CD4-positive, alpha-beta T cell treated with Interferon alpha-2 for 1 hour (primary cell): ENCODE data around the gene TOMM7.
"Not testable (repeated sequence)": the region's sequence is repeated elsewhere in the genome, so short reads cannot be mapped to it uniquely, and the experiment has no call there.

Experiments used
- DNase-seq, 2 donors: peaks; one replicate each; pipeline ENCODE4 v3.0.0-alpha.2; 2020 to 2022

Gene TOMM7

GRCh38 chr7:22814261-22815208, 8.1 kb downstream of the TOMM7 start:
- DNase-seq = no peak

DNA sequence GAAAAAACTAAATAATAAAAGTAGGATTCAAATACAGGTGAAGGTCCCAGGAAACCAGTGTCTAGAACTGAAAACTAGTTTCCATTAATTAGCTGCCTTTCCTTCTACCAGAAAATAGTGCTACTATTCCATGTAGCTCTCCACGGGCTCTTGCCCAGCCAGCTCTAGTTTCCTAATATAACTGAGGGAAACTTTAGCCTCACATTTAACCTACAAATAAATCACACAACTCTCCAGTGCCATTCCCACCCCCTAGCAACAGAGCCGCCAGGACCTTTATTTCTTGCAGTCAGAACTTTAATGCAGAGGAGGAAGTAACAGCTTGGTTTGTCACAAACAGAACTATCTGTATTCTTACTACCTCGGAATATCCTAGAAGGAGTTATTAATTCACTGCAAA, 10.3 kb downstream of the TOMM7 start:
- DNase-seq = no peak

DNA sequence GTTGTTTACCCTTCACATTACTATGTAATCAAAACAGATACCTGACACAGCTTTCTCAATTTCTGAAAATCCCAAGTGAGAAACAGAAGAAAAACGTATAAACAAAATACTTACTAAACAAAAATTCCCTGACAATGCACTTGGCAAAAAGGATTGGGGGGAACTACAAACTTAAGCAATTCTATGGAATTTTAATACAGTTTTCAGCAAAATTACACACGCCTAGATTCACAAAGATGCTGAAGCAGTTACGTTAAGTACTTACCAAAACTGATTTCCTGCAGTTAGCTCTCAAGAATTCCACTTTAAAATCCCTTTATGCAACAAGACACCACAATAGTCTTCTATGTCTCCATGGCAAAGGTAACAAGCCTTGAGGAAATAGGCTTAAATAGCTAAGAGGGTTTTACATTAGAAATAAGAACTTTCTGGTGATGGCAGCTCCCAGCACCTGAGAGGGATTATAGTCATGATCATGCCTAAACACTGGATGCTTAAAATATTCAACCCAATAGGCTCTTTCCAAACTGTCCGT, 10.8 kb downstream of the TOMM7 start:
- no peak for DNase-seq

- DNase-seq = no peak
These were observed 11.8 kb downstream of the TOMM7 start for GRCh38 chr7:22810843-22811242.

GRCh38 chr7:22809902-22810642, 12.6 kb downstream of the TOMM7 start:
- no peak for DNase-seq

- DNase-seq = no peak
These were observed 14.5 kb downstream of the TOMM7 start for GRCh38 chr7:22808140-22808539.

DNA sequence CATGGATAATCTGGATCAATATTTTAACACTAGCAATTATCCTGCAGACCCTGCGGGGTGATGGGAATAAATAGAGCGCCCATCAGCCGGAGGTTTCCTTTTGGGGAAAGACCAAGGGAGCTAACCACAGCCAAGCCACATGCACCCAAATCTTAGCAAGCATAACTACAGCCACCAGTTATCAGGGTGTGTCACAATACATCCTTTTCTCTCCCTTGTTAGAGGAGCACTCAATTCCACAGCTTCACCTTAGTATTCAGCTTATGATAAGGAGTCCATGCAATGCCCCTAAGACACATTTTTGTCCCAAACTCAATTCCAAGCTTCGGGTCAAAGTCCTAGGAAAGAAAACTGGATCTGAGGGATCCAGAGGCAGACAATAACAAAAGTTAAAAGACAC, 15.9 kb downstream of the TOMM7 start:
- no peak for DNase-seq

DNA sequence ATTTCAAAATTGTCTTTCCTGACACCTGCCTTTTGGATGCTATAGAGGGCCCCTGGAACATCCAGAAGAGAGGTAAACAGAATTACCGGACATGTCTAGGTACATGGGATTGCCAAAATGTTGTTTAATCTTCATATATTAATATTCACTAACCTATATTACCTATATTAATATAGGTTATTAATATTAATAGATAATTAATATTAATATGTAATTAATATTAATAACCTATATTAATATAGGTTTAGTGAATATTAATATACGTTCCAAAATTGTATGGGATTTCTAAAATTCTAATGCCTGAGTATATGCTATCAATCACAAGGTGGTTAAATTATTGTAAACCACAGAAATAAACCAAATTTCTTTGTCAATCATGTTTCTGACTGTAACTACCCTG, 17.4 kb downstream of the TOMM7 start:
- no peak for DNase-seq

- not testable (repeated sequence) for DNase-seq
These were observed 19.8 kb downstream of the TOMM7 start for GRCh38 chr7:22802831-22803230.

- DNase-seq = no peak
These were observed 20.2 kb downstream of the TOMM7 start for GRCh38 chr7:22802426-22802825.

DNA sequence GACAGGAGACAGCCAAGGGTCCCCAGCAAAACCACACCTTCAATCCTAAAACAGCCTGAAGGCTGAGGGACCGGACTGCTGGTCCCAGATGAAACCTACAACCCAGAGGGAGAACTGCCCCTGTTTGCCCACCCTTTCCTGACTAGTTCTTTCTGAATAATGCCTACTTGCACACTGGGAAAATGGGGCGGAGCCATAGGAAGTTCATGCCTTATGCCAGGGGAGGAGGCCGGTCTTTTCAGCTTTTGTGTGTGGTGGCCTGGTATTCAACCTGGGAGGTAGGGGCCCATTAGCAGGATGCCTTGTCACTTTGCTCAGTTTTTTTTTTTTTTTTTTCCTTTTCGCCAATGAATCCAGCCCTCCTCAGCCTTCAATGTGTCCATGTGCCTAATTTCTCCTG, 20.7 kb downstream of the TOMM7 start:
- no peak for DNase-seq

GRCh38 chr7:22799633-22800032, 23.0 kb downstream of the TOMM7 start:
- DNase-seq = no peak

DNA sequence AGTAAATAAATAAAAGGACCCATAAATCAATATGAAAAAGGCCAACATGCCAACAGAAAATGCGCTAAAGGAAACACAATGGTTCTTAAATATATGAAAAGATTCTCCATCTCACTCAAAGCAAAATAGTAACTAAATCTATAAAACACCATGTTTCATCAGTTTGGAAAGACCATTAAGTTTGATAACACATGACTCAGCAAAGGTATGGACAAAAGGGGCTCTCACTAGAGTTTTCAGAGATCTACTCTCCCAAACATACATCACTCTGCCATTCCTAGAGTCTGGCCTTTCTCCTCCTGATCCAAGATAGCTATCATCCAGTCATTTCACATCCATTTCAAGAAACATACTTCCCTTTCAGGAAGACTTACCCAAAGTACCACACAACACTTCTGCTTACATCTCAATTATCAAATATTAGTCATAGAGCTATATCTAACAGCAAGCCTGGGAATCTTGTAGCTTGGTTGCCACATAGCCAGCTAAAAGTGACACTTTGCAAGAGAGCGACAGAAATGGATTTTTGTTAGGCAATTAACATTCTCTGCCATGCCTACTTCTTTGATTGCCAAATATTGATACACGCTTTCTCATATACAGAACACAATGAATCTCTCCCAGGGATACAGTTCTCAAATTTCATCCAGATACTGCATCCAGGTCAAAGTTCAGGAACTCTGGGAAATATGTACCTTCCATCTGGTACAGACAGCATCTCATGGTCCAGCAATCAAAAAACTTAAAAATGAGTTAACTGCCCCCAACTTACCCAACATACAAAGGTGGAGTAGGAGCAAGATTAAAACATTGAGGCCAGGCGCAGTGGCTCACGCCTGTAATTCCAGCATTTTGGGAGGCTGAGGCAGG, 28.8 kb downstream of the TOMM7 start:
- DNase-seq = no peak

DNA sequence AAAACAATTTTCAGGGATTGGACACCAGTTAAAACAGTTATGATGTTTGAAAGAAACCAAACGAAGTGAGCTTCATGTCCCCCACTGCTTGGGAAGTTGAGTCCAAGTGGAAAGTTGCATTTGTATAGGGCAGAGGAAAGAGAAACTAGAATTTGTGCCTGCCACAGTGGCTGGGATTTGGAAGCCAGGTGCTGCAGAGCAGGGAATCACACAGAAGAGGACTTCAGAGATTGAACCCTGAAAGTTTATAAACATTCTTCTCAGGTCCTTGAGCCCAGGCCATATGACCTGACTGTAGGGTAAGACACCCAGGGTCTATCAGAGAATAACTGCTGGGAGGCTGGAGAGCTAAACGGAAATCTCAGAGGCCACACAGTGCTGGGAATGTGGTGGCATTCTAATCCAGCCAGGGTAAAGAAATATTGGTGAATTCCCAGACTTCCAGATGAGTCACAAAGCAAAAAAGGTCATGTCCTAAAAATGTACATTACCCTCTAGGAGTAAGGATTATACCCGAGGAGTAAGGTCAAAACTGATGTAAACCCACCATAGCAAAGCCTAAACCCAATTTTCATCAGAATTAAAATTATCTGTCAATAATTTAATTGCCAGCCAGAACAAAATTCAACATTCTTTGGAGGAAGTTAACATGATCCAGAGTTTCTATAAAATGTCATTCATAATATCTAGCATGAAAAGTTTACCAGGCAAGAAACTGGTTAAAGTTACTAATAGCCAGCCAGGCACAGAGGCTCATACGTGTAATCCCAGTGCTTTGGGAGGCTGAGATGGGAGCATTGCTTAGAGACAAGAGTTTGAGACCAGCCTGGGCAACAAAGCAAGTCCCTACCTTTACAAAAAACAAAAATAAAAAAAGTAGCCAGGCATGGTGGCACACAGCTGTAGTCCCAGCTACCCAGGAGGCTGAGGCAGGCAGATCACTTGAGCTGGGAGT, 31.2 kb downstream of the TOMM7 start:
- no peak for DNase-seq

- not testable (repeated sequence) for DNase-seq
These were observed 32.0 kb downstream of the TOMM7 start for GRCh38 chr7:22790640-22791039.

GRCh38 chr7:22787951-22788350, 34.7 kb downstream of the TOMM7 start:
- DNase-seq = no peak

GRCh38 chr7:22786290-22786932, 36.2 kb downstream of the TOMM7 start:
- no peak for DNase-seq

DNA sequence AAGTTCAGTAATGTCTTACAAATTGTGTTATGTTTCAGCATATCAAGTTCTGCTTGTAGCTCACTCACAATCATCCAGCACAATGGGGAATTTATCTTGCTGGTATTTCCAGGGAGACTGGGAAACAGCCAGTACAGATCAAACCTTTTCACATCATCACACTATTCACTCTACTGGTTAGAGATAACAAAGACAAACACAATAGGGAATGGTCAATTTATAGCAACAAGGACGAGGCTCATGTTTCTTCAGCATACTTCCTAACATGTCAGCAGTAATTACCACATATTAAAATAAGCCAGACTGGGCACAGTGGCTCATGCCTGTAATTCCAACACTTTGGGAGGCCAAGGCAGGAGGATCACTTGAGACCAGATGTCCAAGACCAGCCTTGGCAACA, 38.3 kb downstream of the TOMM7 start:
- no peak for DNase-seq

DNA sequence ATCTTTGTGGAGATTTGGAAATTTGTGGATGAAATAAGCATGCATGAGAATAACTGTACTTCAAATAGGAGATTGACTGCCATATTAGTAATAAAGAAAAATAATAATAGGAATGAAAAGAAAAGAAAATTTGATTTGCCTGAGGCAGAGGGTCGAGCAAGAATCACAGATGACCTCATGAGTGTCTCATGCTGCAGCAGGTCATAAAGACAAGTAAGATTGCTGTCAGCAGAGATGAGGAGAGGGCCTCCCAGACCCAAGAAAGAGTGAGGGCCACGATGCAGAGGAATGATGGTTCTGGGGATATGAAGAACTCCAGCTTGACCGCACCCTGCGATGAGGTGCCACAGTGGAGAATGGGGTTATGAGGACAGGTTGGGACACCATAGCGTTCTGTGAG, 39.2 kb downstream of the TOMM7 start:
- no peak for DNase-seq

- peak; percentile 69 to 70 for DNase-seq
These were observed 39.9 kb downstream of the TOMM7 start for GRCh38 chr7:22782616-22783232.
